ENCODE measurements around the gene NUP214.
"Not testable (repeated sequence)": the region's sequence is repeated elsewhere in the genome, so short reads cannot be mapped to it uniquely, and the experiment has no call there.

The NUP214 gene

DNA sequence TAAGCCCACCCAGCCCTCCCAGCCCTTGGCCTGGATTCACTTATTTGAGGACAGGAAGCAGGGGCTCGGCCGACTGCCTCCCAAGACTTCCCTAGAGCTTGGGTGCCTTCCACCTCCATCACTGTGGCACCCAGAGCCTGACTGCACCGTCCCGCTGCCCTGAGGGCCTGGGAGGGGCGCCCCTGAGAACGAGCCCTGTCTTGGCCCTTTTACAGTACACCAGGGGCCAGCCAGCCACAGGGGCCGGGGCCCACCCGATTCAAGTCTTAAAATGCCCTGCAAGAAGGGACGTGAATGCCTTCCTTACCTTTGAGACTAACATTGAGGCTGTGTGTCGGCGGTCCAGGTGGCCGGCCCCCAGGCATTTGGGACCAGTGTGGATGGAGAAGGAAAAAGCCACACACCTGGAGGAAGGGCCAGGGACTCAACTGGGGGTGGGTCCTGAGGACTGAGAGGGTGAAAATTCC is 134.1 kb downstream of the NUP214 start:
- no peak for DNase-seq (ENCODE audit: low read depth in 3 of 3)

- no peak for DNase-seq (ENCODE audit: low read depth in 3 of 3)
Measured at GRCh38 chr9:131259916-131260597, 134.7 kb downstream of the NUP214 start.

- DNase-seq (ENCODE audit: low read depth in 3 of 3), result no peak
Measured at GRCh38 chr9:131260751-131261452, 135.5 kb downstream of the NUP214 start.

DNA sequence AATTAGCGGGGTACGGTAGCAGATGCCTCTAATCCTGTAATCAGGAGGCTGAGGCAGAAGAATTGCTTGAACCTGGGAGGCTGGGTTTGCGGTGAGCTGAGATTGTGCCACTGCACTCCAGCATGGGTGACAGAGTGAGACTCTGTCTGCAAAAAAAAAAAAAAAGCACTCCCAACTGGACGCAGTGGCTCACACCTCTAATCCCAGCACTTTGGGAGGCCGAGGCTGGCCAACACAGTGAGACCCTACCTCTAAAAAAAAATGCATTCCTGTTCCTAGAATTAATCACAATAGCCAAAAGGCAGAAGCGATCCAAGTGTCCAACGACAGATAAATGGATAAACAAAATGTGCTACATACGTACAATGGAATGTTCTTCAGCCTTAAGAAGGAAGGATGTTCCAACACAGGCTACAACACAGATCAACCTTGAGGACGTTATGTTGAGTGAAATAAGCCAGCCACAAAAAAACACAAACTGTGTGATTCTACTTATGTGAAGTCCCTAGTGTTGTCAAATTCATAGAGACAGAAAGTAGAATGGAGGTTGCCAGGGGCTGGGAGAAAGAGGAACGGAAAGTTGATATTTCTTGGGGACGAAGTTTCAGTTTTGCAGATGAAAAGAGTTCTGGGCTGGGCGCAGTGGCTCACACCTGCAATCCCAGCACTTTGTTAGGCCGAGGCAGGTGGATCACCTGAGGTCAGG is 137.1 kb downstream of the NUP214 start:
- DNase-seq (ENCODE audit: low read depth in 3 of 3), result no peak

GRCh38 chr9:131263033-131263343 is 137.6 kb downstream of the NUP214 start:
- DNase-seq (ENCODE audit: low read depth in 3 of 3), result not testable (repeated sequence)

GRCh38 chr9:131263701-131264100 is 138.3 kb downstream of the NUP214 start:
- DNase-seq (ENCODE audit: low read depth in 3 of 3), result no peak

DNA sequence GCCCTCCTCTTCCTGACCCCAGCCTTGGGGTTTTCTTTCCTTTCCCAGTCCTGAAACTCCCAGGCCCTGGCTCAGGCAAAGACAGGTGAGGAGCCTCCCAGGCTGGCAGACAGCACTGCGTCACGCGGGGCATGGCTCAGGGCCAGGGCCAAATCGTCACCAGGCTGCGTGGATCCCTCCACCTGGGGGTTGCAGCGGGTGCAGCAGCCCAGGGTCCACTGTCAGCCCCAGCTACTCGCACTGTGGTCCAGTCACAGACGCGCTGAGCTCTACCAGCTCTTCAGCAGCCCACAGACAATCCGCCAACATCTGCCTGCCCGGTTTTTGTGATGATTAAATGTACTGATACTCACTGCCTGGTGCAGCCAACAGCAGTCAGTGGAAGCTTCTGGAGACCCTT is 138.8 kb downstream of the NUP214 start:
- DNase-seq (ENCODE audit: low read depth in 3 of 3), result no peak

GRCh38 chr9:131266266-131267229 is 141.2 kb downstream of the NUP214 start:
- peak in 1 of 3 experiments; percentile 61 for DNase-seq (ENCODE audit: low read depth in 3 of 3)

DNA sequence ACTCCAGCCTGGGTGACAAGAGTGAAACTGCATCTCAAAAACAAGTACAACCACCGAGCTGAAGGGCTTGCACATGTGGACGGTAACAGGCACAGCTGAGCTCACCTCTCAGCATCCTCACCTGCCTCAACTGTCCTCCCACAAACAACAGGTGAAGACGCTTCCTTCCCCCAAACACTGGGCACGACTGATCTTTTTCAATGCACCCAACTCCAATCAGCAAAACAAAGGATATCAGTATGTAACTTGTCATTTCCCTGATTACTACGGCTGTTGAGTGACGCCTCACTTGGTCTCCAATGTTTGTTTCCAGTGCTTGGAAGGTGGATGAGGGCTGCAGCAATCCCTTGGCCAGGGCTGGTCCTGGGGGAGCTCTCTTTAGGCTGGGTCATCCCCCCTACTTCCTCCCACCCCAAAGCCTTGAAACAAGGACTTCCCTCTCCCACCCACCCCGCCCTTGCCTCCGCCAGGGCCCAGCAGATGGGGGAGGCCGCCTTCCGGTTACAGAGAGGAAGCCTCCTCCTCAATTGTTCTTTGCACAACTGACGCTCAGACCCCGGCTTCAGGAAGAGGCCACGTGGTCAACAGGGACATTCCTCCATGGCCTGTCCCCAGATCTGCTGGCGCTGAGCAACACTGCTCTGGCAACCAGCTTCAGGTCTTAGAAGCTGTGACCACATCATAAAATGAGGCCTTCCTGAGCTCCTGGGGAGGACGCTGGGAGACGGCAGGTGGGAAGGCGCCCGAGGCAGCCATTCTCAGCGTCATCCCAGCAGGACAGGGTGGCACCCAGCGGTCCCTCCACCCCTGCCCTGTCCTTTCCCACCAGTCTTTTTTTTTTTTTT is 145.0 kb downstream of the NUP214 start:
- peak in 1 of 3 experiments; percentile 57 for DNase-seq (ENCODE audit: low read depth in 3 of 3)

- not testable (repeated sequence) for DNase-seq (ENCODE audit: low read depth in 3 of 3)
Measured at GRCh38 chr9:131271016-131271273, 145.6 kb downstream of the NUP214 start.

GRCh38 chr9:131271506-131271931 is 146.1 kb downstream of the NUP214 start:
- DNase-seq (ENCODE audit: low read depth in 3 of 3), result no peak

GRCh38 chr9:131272212-131272611 is 146.8 kb downstream of the NUP214 start:
- no peak for DNase-seq (ENCODE audit: low read depth in 3 of 3)

DNA sequence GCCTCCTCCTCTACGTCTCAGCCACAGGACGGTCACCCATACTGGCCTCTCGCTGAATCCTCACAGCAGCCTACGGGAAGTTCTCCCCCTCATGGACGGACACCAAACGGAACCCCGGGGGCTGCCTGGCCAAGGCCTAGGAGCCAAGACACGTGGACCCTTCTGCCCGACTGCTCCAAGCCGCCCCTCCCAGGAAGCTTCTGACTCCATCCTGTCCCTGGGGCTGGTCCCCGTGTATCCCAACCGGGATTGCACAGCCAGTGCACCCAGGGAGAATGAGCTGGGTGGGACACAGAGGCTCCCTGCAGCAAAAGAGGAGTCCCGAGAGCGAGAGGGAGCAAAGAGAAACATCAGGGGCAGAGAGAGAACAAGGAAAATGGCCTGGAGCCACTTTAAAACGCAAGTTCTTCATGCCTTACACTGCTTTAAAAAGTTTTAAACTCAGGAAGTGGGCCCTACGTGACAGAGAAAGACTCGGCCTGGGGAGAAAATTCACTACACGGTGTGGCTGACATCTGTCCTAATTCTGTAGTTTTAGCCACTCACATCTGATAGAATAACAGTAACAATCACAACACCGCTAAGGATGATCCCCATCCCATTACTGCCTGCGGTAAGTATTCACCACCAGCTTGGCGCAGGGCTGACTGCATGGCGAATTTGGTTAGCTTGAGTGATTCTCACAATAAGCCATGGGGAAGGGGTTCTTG is 147.9 kb downstream of the NUP214 start:
- no peak for DNase-seq (ENCODE audit: low read depth in 3 of 3)

DNA sequence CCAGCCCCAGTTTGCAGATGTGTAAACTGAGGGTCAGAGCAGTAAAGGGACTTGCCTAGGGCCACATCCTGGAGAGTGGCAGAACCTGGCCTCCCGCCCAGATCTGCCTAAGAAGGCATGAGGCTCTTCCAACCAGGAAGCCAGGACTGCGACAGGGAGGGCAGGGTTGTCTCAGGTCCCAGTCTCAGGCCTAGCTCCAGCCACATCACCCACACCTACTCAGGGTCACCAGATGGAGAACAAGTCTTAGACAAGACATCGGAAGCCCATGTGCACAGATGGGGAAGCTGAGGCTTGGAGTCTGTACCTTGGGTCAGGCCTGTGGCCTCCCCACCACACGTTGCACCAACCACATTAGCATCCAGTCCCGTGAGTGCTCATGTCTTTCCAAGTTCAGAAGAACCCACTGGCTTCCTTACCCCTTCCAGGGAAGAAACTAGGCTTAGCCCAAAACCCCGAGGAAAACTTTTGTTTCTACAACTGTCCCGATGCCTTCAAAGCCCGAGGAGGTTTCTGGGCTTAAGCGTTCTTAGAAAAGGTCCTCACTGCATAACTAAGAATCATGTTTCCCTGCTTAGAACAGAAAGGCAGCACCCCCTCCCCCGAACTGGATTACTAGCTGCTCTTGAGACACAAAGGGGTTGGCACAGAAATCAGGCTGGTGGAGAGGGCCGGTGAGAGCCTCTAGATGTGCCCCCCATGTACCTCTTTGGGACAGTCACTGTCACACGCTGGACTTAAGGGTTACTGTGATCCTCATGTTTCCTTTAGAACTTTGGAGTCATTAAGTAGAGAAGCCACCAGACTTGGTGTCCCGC is 148.7 kb downstream of the NUP214 start:
- no peak for DNase-seq (ENCODE audit: low read depth in 3 of 3)

GRCh38 chr9:131274674-131275331 is 149.4 kb downstream of the NUP214 start:
- no peak for DNase-seq (ENCODE audit: low read depth in 3 of 3)

- DNase-seq (ENCODE audit: low read depth in 3 of 3), result no peak
Measured at GRCh38 chr9:131275332-131276093, 150.1 kb downstream of the NUP214 start.

GRCh38 chr9:131276094-131276888 is 150.9 kb downstream of the NUP214 start, which contains the start of gene FAM78A:
FAM78A (minus strand) TSS chr9:131276510; CDS start chr9:131276179, 331 bp downstream.
- peak in 1 of 3 experiments; percentile 59 for DNase-seq (ENCODE audit: low read depth in 3 of 3)
